DMS53 treated with DMSO at 0.1 percent for 48 hours (cell line): Measurements from ENCODE around the gene CACNB4.
"Not testable (repeated sequence)": the region's sequence is repeated elsewhere in the genome, so short reads cannot be mapped to it uniquely, and the experiment has no call there.

Experiments
- DNase-seq: peaks from one replicate; lab custom pipeline; 2025; ENCODE audit not compliant: unreplicated experiment; lab: John Stamatoyannopoulos, UW

Gene CACNB4

GRCh38 chr2:151946899-151947812 is 151.7 kb downstream of the CACNB4 start:
- no peak for DNase-seq

GRCh38 chr2:151946250-151946884 is 152.5 kb downstream of the CACNB4 start:
- DNase-seq, result no peak

GRCh38 chr2:151945602-151946001 is 153.2 kb downstream of the CACNB4 start:
- DNase-seq, result no peak

- DNase-seq, result no peak
Observed at GRCh38 chr2:151945186-151945585, 153.7 kb downstream of the CACNB4 start.

GRCh38 chr2:151943461-151943860 is 155.4 kb downstream of the CACNB4 start:
- DNase-seq, result no peak

GRCh38 chr2:151942540-151943205 is 156.2 kb downstream of the CACNB4 start:
- not testable (repeated sequence) for DNase-seq

- no peak for DNase-seq
Observed at GRCh38 chr2:151937966-151938365, 160.9 kb downstream of the CACNB4 start.

- no peak for DNase-seq
Observed at GRCh38 chr2:151936626-151937025, 162.2 kb downstream of the CACNB4 start.

GRCh38 chr2:151933266-151933804 is 165.5 kb downstream of the CACNB4 start:
- DNase-seq, result no peak

- DNase-seq, result no peak
Observed at GRCh38 chr2:151931756-151932155, 167.1 kb downstream of the CACNB4 start.

- no peak for DNase-seq
Observed at GRCh38 chr2:151931030-151931611, 167.7 kb downstream of the CACNB4 start.

- DNase-seq, result no peak
Observed at GRCh38 chr2:151930042-151930441, 168.8 kb downstream of the CACNB4 start.

GRCh38 chr2:151928380-151928779 is 170.5 kb downstream of the CACNB4 start:
- no peak for DNase-seq

GRCh38 chr2:151927501-151928221 is 171.2 kb downstream of the CACNB4 start:
- DNase-seq, result no peak

GRCh38 chr2:151922845-151923666 is 175.8 kb downstream of the CACNB4 start:
- no peak for DNase-seq

GRCh38 chr2:151919786-151920185 is 179.1 kb downstream of the CACNB4 start:
- DNase-seq, result no peak

- no peak for DNase-seq
Observed at GRCh38 chr2:151918308-151918707, 180.5 kb downstream of the CACNB4 start.

GRCh38 chr2:151916632-151917031 is 182.2 kb downstream of the CACNB4 start:
- no peak for DNase-seq

GRCh38 chr2:151915629-151916025 is 183.2 kb downstream of the CACNB4 start:
- DNase-seq, result not testable (repeated sequence)
